HK-2 (cell line): ENCODE results near the gene ARHGEF19.
"Not testable (repeated sequence)": the region's sequence is repeated elsewhere in the genome, so short reads cannot be mapped to it uniquely, and the experiment has no call there.

Source experiments
- DNase-seq: peaks from one replicate; pipeline ENCODE4 v3.0.0-alpha.2; 2018; ENCODE audit not compliant: unreplicated experiment

The ARHGEF19 gene

DNA sequence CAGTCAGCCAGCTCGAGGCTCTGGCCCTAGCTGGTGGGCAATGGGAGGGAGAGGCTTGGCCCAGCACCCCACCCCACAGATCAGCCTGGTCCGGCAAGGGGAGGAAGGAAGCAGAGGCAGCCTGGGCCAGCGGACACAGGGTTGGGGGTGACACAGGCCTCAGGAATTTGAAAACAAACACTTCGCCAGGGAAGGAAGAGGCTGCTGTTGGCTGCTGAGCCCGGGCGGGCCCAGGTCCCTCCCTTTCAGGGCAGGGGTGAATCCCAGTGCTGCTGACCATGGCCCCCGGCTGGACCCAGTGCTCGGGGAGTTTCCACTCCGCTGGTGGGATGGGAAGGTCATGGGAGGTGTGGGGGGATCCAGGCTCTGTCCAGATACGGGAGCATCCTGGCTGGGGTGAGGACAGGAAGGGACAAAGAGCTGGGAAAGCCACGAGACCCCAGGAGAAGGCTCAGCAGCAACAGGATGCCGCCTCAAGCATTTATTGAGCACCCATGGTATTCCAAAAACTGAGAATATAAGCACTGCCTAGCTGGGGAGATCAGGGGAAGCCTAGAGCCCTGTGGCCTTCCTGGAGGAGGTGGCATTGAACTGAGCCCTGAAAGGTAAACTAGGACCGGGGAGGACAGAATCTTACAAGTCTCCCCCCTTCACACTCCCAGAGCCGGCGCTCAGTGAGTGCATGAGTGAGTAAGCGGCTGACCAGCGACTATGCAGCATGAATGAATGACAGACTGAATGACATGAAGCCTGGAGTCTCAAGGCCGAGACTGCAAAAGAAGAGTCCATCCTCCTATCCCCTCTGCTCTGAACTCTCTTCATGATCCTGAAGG, 30.3 kb downstream of the ARHGEF19 start:
- DNase-seq: peak; percentile 93

DNA sequence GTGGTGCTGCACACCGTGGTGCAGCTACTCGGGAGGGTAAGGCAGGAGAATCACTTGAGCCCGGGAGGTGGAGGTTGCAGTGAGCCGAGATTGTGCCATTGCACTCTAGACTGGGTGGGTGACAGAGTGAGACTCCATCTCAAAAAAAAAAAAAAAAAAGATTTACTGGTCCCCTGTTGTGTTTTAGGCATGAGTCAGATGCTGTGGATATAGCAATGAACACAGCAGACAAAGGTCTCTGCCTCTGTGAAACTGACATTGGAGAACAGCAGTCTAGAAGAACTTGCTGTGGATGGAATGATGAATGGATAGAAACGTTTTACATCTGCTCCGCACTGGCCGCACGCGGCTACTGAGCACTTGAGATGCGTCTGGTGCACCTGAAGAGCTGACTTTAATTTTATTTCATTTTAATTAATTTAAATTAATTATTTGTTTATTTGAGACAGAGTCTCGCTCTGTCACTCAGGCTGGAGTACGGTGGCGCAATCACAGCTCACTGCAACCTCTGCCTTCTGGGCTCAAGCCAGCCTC, 32.1 kb downstream of the ARHGEF19 start:
- DNase-seq: no peak

DNA sequence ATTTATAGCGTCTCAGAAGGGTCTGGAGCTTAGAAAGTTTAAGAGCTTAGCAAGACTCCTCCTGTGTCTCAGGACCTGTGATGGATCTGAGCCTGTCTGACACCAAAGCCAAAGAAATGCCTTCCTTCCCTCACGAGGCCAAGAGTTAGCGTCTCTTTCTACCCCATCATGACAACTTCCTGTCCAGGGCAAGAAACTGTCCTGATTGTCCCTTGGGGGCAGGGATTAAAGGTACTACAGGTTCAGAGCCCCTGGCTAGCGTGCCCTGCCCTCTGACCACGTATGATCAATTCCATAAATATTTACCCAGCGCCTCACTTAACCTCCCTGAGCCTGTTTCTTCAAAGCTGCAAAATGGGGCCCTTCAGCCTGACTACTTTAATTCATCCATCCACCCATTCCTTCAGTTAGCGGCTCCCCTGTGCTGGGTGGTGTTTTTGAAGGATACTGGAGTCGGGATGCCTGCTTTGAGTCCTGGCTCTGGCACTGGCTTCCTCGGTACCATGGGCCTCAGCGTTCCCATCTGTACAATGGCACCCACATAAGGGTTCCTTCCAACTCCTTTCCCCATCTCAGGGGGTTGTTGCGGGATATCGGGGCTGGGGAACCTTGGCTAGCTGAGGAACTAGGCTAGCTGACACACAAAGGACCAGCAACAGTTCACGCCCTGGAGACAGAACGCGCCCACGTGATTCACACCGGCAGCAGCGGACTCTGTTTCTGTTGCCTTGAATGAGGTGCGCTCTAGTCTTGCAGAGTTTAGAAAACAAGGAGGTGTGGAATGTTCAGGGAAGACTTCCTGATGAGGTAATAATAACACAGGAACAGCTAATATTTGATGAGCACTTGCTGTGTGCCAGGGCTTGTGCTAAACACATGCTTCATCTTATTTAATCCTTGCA, 33.6 kb downstream of the ARHGEF19 start:
- DNase-seq: no peak

DNA sequence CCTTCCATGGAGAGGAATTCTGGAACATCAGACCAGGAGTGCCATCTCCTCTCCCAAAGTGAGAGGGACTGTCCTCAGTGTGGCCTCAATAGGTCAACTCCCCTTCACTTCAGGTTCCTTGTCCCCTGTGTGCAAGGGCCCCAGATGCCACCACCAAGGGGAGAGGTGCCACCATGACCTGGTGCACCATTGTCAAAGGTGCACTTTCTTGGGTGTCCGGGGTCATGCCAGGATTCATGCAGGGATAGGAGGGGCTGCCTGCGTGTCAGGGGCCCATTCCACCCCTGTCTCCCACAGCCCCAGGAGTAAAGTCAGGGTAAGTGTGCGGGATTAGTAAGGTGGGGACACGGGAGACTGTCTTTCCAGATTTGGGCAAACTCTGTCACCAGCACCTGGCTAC, 35.1 kb downstream of the ARHGEF19 start:
- DNase-seq: no peak

DNA sequence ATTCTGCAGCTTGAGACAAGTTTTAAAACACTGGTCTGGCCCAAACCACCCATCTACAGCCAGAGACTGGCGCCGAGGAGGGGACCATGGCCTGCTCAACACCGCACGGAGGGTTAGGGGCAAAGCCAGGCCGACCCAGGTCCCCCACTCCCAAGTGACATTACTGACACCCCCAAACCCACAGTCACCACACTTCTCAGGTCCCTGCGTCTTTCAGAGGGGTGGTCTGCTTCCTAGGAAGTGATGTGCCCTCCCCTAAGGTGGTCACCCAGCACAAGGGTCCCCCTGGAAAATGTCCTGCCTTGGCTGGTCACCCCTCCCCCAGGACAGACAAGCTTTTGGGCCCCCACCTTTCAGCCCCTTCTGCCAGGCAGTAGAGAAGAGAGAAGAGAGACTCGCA, 35.8 kb downstream of the ARHGEF19 start:
- DNase-seq: no peak

DNA sequence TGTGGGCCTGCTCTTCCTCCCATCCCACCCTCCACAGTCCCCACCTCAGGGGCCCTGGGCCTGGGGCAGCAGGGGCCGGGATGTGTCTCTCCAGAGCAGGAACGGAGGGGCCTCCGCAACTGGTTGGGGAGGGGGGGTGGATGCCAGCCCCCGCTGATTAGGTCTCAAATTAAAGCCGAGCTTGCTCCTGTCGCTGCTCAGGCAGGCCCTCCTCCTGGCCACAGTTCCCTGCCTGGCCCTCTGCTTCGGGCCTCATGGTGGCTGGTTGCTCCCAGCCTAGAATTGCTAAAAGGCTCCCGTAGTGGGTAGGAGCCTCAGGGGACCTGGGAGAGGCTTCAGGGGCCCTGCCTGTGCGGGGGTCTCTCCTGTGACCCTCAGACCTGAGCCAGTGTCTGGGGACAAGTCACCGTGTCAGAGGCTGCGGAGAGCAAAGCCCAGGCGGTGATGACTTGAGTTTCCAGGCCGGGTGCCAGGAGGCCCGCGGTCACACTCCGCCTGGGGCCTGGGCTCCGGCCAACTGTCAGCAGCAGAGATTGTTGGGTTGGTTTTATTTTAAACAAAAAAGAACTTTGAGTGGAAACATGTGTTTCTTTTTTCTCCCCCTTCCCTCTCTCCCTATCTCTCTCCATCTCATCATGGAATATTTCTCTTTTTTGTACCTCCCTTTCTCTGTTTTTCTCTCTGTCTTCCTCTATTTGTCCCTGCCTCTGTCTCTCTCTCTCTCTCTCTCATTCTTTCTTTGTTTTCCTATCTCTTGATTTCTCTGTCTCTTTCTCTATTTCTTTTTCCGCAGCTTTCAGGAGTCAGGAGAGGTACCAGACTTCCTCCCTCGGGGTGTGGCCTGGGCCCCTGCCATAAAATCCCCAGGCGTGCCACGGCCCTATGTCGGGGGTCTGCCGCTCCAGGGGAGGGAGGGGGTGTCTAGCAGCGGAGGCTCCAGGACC, 36.6 kb downstream of the ARHGEF19 start:
- peak; percentile 82 for DNase-seq

DNA sequence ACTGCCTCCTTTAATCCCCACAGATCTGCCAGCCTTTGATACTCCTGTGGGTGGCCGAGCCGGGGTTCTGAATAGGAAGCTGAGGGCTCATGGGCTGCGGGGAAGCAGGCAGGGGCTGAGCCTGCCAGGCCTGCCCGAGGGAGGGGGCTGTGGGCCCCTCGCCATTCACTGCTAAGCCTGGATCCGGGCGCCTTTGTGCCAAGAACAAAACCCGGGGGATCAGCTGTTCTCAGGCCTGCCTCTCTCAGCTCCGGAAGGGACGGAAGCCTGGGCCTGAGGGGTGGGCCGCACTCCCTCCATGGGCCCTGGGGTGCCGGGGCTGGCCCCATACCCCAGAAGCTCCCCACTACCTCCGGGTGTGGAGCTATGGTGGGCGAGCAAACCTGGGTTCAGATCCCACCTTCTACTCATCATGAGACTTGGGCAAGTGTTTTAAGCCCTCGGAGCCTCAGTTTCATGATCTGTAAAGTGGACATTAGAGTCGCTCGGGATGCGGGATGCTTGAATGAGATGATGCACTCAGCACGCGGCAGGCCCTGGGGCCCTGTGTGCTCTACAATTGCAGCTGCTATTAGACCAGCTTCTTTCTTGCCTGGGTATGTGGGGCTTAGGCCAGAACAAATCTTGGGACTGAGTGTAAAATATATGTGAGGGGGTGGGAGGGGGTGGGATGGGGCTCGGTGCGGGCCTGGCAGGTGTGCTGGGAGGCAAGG, 37.4 kb downstream of the ARHGEF19 start:
- no peak for DNase-seq

DNA sequence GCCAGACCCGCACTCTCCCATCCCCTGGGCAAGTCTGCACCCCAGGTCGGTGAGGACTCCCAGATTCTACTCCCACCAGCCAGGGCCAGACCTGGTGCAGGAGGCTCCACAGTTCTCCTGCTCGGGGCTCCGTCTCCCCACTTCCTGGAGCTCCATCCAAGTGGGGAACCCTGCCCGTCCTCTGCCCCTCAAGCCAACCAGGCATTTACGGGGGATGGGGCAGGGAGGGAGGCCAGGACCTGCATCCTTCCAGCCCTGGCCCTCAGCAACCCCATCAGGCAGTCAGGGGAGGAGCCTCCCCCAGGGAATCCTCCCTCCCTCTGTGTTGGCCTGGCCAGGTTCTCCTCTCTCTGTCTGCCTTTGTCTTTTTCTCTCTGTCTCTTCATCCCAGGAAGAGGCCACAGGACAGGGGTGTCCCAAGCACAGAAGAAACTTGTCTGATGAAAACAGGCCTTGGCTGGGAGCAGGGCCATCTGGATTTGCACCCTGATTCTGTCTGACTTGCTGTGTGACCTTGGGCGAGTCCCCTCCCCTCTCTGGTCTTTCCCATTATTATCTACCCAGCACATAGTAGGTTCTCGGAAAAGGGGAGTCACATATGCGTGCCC, 38.1 kb downstream of the ARHGEF19 start:
- DNase-seq: no peak

DNA sequence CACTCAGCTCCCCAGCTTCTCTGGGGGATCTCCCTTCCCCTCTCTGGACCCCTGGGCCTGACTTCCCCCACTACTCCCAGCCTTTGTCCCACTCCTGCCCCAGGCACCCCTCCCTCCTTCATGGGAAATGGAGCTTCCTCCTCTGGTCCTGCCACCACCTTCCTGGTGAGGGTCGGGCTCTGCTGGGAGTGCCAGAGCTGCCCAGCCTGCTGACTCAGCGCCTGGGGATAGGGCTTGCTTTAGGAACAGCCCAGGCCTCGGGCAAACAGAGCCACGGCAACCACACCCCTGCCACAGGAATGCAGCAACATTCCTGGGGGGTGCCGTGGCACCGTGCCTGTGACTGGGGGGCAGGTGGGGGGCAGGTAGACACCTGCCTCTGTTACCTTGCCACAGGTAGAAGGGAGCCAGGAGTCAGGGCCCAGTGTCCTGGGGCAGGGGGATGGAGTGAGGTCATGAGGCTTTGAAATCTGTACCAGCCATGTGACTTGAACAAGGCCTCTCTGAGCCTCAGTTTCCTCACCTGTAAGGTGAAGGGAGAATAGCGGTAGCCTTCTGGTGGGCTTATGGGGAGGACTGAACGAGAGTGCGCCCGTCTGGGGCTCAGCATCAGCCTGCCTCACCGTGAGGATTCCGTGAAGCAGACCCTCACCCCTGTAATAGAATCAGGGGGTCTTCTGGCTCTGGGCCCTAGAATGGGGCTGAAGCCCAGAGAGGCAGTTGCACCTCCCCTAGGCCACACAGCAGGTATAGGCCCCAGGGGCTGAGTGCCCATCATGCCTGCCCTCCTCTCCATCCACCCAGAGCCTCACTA, 38.8 kb downstream of the ARHGEF19 start:
- peak; percentile 97 for DNase-seq

DNA sequence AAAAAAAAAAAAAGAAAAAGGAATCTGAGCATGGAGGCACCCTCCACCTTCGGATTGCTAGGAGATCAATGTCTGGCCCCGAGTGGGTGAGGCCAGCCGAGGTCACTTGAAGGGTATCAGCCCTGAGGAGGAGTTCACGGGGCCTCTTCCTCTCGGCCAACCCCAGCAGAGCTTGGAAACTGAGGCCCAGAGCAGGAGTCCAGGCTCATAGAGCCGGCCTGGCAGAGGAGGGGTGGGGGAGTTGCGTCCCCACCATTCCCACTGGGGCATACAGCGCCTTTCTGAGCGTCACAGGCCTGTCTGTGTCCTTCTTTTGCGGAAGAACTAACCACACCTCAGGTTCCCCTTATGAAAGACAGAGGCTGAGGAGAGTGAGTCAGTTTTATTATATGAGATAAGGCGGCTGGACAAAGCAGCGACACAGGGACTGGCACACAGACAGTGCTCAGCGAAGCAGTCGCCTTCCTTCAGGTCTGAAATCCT, 39.4 kb downstream of the ARHGEF19 start:
- DNase-seq: peak; percentile 71

DNA sequence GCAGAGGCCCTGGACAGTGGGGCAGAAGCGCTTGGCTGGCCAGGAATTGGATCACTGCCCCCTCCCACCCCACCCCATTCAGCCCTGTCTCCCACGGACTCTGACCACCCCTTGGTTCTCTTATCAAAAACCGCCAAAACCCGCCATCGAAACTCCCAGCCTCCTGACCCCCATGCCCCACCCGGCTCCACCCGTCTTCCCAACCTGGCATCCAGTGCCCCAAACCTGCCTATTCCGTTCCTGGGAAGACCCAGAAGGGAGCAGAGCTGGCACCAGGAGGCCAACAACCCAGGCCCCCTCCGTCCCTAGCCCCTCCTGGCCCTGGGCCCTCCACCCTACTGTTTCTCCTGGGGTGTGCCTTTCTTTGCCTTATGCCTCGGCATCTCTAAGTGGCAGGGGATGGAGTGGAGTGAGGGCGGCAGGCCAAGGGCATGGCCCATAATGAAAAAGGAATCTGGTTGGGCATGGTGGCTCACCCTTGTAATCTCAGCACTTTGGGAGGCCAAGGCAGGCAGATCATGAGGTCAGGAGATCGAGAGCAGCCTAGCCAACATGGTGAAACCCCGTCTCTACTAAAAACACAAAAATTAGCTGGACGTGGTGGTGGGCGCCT, 40.1 kb downstream of the ARHGEF19 start:
- no peak for DNase-seq

DNA sequence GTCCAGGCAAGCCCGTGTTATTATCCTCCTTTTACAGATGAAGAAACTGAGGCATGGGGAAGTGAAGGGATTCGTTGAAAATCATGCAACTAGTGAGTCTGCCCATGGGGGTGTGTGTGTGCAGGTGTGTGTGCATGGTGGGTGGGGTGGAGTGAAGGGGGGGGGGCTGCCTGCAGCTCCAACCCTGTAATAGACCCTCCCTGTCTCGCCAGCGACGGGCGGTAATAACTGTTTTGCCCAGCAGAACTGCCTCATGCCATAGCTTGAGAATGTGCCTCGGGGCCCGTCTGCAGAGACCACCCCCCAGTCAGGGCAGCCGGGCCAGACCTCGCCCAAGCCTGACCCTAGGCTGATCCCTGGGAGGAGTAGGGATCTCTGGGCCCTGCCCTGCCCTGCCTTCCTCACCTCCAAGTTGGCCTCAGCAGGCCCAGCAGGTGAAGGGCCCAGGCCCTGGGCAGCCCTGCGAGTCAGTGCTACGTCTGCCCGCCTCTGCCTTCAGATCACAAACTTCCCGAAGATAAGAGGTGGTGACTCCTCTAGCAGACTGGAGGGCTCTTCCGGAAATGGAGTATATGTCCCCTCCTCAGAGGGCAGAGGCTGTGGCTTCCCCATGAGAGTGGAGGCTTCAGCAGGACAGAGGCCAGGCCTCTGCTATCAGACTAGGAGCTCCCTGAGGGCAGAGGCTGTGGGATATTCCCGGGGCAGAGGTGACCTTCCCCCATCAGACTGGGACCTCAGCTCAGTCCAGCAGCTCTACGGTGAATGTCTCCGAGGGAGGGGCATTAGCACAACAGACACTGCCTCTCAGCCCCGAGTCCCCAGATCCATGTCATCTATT, 40.9 kb downstream of the ARHGEF19 start:
- no peak for DNase-seq

DNA sequence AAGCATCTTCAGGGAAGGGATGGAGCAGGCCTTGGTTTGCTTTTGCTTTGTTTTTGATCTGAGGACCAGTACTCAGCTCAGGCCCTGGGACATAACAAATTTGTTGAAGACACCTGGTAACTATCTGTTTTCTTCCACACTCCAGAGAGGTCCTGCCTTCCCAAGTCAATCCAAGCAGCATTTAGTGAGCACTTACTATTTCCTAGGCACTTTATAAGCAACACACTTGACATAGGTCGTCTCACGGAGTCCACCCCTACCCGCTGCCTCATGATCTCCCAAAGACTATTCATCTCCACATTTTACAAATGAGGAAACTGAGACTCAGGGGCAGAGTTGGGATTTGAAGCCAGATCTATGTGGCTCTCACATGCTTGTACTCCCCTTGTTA, 42.2 kb downstream of the ARHGEF19 start:
- DNase-seq: no peak

DNA sequence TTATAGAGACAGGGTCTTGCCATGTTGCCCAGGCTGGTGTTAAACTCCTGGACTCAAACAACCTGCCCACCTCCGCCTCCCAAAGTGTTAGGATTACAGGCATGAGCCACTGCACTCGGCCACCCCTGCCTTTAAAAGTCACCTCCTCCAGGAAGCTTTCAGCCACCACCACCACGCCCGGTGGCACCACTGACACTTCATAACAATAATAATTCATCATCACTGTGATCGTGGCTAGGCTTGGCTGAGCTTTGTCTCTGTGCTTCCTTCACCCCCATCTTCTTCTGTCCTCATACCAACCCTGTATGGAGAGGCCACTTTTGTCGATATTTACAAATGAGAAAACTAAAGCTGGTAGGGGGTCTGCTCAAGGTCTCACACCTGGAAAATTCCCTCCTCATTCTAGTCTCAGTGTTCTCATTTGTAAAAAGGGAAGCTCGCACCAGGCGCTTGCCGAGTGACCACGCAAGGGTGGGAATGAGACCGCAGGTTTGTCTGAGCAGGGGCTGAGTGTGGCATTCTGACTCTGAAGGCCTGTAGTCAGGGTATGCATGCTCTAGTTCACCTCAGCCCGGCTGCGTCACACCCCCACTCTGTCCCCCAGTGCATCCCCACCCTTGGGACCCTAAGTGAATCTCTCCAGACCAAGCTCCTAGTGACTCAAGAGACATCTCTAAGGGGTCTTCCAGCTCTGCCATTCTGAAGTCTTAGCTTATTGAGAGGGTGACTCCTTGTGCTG, 43.7 kb downstream of the ARHGEF19 start:
- no peak for DNase-seq

DNA sequence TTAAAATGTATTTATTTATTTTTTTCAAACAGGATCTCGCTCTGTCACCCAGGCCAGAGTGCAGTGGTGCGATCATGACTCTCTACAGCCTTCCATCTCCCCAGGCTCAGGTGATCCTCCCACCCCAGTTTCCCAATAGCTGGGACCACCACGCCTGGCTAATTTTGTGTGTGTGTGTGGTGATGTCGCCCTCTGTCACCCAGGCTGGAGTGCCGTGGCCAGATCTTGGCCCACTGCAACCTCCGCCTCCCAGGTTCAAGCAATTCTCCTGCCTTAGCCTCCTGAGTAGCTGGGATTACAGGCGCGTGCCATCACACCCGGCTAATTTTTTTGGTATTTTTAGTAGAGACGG, 44.3 kb downstream of the ARHGEF19 start:
- not testable (repeated sequence) for DNase-seq

DNA sequence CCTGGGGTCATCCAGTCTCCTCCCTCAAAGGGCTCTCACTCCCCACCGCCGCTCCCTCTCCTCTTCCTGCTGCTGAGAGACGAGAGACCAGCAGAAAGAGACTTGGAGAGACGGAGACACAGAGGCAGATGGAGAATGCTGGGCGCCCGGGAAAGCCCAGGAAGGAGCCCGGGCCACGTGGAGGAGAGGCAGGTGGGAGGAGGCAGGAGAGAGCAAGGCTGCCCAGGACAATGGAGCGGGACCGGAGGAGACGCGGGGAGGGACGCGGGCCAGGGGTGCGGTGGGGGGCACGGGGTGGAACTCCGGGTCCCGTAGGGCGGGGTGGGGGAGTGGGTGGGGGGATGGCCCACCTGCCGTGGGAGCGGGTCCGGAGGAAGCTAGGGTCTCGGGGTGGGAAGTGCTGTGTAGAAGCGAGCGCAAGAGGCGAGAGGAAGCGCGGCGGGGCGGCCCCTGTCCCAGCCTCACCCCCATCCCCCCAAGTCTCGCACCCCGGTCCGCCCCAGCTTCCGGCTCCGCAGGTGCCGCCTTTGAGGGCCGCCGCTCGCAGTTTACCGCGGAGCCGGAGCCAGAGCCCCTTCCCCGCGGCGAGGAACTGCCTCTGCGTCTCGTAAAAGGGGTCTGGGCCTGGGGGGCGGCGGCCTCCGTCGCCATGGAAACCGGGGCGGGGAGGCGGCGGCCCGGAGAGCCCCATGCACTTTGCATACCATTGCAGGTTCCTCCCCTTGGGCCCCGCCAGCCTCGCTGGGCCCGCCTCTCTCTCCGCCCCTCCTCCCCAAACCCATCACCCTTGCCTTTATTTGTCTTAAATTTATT, 44.9 kb downstream of the ARHGEF19 start:
- peak; percentile 80 for DNase-seq

DNA sequence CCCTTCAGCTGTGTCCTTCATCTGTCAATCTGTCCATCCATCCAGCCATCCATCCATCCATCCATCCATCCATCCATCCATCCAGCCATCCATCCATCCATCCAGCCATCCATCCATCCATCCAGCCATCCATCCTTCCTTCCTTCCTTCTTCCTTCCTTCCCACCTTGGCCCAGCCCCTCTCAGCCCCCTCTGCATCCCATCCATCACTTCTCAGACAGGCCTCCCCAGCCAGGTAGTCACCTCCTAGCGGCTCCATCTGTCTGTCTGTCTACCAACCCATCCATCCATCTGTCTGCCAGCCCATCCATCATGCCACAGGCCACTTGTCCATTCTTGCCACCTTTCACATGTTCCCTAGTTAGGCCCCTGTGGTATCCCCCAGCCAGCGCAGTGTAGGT, 46.3 kb downstream of the ARHGEF19 start:
- no peak for DNase-seq
